T-helper 9 cell (primary cell): ENCODE measurements around the gene EIF5A2.
A peak's percentile ranks its signal among the peaks of the same experiment; 100 is the strongest.
"Not testable (repeated sequence)": the region's sequence is repeated elsewhere in the genome, so short reads cannot be mapped to it uniquely, and the experiment has no call there.

ENCODE experiments used
- DNase-seq: peaks from one replicate; pipeline ENCODE4 v3.0.0-alpha.2; 2020

EIF5A2 gene

DNA sequence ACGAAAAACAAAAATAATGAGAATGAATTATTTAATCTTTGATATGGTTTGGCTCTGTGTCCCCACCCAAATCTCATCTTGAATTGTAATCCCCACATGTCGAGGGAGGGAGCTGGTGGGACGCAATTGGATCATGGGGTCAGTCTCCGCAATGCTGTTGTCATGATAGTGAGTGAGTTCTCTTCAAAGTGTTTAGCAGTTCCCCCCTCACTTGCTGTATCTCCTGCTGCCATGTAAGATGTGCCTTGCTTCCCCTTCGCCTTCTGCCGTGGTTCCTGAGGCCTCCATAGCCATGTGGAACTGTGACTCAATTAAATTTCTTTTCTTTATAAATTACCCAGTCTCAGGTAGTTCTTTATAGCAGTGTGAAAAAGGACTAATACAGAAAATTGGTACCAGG lies 12.1 kb downstream of the EIF5A2 start:
- not testable (repeated sequence) for DNase-seq

GRCh38 chr3:170893895-170894294 lies 14.5 kb downstream of the EIF5A2 start:
- no peak for DNase-seq

- no peak for DNase-seq
These were observed 18.8 kb downstream of the EIF5A2 start for GRCh38 chr3:170889630-170890029.

DNA sequence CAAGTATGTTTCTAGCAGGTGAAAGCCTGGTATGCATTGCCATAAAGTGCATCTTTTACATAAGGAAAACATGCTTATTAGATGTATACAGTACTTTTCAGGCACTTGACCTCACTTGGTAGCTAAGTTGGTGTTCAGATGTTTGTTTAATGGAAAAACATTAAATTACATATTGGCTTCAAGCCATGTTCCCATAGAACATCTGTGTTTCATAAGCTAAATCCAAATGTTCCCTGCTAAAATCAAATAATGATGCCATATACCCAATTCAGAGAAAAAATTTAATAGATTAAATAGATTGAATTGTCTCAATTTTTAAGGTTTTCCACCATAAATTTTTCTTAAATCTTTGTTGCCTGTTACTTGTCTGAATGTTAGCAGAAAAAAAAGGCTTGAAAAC lies 19.3 kb downstream of the EIF5A2 start:
- no peak for DNase-seq

DNA sequence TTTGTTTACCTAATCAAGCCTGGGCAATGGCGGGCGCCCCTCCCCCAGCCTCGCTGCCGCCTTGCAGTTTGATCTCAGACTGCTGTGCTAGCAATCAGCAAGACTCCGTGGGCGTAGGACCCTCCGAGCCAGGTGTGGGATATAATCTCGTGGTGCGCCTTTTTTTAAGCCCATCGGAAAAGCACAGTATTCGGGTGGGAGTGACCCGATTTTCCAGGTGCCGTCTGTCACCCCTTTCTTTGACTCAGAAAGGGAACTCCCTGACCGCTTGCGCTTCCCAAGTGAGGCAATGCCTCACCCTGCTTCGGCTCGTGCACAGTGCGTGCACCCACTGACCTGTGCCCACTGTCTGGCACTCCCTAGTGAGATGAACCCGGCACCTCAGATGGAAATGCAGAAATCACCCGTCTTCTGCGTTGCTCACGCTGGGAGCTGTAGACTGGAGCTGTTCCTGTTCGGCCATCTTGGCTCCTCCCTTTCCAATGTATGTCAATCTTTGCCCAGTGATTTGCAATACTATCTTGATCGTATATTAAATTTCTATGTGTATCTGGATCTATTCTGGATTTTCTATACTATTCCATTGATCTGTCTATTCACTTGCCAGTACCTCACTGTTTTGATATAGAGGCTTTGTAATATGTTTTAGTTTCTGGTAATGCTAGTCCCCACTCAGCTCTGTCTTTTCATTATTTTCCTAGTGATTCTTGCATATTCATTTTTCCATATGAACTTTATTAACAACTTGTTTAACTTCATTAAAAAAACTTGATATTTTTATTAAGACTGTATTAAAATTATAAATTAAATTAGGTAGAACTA lies 24.1 kb downstream of the EIF5A2 start:
- not testable (repeated sequence) for DNase-seq

DNA sequence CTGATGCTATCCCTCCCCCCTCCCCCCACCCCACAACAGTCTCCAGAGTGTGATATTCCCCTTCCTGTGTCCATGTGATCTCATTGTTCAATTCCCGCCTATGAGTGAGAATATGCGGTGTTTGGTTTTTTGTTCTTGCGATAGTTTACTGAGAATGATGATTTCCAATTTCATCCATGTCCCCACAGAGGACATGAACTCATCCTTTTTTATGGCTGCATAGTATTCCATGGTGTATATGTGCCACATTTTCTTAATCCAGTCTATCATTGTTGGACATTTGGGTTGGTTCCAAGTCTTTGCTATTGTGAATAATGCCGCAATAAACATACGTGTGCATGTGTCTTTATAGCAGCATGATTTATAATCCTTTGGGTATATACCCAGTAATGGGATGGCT lies 29.7 kb downstream of the EIF5A2 start:
- not testable (repeated sequence) for DNase-seq

DNA sequence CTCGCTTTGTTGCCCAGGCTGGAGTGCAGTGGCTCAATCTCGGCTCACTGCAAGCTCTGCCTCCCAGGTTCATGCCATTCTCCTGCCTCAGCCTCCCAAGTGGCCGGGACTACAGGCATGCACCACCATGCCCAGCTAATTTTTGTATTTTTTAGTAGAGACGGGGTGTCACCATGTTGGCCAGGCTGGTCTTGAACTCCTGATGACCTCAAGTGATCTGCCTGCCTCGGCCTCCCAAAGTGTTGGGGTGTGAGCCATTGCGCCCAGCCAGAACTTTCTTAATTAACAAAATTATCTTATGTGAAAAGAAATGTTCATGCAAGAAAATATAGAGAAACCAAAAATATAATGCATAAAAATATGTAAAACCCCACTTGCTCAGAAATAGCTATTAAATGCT lies 31.1 kb downstream of the EIF5A2 start:
- not testable (repeated sequence) for DNase-seq

DNA sequence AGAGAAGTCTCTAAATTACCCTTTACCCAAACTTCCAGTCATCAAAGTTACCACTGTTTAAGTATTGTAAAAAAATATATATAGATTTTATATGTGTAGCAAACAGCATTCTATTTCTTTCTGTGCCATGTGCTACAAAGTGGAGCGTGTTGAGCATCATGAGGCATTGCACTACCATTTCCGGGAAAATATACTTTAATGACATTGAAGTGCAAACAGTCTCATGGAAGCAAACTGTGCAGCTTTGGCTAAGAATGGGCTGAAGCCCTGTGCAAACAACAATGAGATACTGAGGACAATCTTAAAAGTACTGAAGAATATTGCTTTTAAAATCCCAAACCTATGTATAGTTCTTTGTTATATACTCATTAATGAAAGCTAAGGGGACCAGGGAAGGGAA lies 31.9 kb downstream of the EIF5A2 start:
- DNase-seq: no peak

GRCh38 chr3:170869645-170870593 lies 38.5 kb downstream of the EIF5A2 start, which contains the start of gene RPL22L1:
RPL22L1 (minus strand) TSS chr3:170870195; CDS start chr3:170870167, 28 bp downstream.
- peak; percentile 85 for DNase-seq

DNA sequence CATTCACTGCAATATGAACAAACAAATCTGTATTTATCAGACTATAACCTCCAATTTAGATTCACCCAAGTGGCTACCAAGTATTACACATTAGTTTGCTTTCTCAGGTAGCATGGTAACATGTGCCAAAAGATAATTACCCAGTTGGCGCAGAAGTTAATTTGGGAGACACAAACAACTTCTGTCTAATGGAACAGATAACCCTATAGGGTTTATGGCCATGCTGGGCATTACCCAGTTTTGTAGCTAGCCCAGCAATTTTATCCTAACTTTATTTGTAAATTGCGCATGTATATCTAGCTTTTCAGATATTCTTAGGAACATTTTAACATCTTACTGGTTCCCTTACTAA lies 39.2 kb downstream of the EIF5A2 start:
- DNase-seq: no peak

DNA sequence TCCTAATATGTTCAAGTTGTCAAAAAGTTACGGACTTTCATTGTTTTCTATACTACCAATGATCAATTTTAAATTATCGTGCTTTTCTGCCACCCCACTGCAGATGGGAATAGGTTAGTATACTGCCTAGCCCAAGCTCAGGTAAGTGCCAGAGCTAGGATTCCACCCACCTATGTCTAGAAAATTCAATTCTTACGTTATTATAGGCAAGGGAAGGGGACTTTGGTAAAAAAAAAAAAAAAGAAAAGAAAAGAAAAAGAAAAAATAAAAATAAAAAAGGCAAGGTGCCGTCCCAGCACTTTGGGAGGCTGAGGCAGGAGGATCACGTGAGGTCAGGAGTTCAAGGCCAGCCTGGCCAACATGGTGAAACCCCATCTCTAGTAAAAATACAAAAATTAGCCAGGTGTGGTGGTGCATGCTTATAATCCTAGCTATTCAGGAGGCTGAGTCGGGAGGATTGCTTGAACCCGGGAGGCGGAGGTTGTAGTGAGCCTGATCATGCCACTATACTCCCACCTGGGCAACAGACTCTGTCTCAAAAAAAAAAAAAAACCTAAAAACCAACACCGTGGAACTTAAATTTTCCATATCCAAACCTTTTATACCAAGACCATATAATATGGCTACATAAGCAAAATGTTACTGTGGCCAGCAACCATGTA lies 39.7 kb downstream of the EIF5A2 start:
- DNase-seq: no peak

DNA sequence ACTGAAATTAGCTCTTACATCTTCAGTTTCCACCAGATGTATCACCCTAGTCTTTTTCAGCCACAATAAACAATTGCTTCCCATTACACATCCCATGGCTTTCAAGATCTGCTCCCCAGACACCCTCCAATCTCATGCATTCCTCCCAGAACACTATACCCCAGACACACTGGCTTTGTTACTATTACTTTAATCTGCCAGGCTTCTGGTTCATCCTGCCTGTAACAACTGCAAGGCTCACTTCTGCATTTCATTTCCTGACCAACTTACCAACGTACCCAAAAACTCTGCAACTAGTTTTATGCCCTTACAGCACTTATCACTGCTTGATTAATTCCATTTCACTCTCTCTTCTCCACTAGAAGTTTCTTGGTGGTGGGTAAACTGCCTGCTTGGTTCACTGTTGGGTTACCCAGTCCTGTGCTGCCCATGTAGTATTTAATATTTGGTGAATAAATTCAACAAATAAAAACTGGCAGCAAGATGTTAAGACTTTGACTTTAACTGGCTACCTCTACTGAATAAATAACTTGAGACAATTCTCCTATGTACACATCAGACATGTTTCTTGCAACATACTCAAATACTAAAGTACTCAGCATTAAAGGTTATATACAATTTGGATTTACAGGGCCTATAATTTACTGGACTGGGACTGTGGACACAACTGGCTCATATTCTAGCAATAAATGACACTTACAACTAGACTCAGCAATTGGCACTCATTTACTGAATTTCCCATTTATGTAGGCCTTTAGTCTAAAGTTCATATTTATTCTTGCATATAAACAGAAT lies 41.1 kb downstream of the EIF5A2 start:
- no peak for DNase-seq

- no peak for DNase-seq
These were observed 41.9 kb downstream of the EIF5A2 start for GRCh38 chr3:170866499-170866898.

DNA sequence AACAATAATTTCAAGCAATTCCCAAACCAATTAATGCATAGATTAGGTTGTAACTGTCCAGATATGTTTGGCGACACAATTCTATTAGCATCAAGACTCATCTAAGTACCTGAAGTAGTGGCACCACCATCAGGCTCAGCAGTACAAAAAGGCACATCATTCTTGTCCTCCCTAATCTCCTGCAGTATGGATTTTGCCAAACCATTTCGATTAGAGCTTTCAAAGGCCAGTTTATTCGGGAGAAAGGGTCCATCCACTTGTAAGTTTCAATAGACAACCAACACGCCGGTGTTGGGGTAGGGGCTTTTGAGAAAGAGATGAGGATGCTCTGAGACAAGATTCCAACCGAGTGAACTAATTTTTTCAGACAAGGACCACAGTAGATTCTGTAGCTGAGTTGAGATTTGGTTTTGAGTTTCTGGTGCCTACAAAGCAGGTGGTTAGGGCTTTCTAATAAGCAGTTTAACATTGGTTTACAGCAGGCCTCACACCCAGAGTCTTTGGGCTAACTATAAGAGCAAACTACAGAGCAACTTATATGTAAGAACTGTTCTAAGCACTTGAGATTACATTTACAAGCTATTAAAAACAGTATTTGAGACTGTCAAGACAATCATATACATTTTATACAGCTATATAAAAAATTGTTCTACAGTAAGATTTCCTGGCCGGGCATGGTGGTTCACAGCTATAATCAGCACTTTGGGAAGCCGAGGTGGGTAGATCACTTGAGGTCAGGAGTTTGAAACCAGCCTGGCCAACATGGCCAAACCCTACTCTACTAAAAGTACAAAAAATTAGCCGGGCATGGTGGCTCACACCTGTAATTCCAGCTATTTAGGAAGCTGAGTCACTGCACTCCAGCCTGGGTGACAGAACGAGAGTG lies 43.0 kb downstream of the EIF5A2 start:
- no peak for DNase-seq

DNA sequence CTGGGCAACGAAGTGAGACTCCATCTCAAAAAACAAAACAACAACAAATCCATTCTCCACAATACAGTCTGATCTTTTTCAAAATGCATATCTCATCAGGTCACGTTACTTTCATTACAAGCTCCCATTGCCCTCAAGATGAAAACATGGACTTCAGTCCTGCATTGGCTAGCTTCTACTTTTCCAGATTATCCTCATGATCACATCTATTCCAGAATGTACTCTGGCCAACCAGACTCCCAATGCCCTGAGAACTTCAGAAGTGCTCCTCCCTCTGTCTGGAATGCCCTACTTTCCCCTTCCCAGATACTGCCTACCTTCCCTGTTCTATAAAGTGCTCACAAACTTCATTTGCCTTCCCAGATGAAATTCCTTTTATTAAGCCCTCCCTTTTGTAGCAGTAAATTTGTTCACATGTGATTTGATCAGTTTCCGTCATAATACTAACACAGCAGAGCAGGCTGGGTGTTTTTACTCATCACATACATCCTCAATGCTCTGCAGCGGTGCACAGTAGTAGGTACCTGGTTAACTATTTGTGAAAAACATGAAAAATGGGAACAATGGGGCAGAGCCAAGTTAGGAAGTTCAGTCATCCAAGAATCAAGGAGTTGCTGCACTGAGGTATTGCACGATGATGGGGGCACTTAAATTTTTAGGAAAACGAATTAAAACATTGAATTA lies 43.8 kb downstream of the EIF5A2 start:
- no peak for DNase-seq

DNA sequence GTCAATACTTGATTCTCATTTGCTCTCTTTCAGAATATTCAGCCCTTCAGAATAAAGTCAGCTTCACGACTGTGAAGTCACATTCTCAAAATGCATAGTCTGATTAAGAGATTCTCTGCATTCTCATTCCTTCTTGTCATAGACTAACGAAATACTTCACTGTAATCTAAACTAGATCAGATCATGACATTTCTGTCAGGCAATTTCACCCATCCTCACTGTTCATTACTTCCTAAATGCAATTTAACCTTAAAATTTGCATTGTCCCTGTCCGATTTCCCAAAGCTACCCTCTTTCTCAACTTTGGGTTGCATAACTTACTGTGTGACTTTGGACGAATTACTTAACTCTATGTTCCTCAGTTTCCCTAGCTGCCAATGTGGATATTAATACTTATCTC lies 44.6 kb downstream of the EIF5A2 start:
- DNase-seq: no peak

DNA sequence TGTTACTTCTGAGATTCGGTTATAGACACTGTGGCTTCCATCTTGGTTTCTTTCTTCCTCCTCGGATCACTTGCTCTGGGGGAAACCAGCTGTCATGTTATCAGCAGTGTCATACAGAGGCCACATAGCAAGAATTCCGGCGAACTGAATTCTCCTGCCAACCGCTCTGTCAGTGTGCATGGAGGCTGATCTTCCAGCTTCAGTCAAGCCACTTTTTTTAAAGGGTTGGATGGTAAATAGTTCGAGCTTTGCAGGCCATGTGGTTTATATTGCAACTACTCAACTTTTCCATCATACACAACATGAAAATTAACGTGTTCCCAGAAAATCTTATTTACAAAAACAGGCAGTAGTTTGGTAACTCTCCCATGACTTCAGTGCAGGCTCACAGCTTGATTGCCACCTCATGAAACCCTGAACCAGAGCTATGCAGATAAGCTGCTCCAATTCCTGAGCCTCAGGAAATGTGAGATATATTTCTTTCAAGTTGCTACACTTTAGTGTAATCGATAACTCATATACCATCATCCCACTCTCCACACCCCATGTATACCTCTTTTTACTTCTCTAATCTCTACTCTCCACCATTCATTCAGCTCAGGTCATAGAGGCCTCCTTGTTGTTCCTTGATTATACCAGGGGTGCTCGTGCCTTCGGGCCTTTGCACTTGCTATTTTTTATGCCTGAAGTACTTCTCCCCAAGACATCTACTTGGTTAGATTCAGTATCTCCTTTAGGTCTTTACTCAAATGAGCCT lies 45.6 kb downstream of the EIF5A2 start:
- DNase-seq: no peak

GRCh38 chr3:170858599-170858998 lies 49.8 kb downstream of the EIF5A2 start:
- DNase-seq: no peak

GRCh38 chr3:170852324-170852723 lies 56.1 kb downstream of the EIF5A2 start:
- no peak for DNase-seq
